Right ventricle myocardium inferior (tissue), 1 donor: ENCODE results near the gene HMX1. TPM values are rescaled to one million over a fixed set of nuclear protein-coding genes. Genes with fewer than 3 reads are reported as not detected.

ENCODE experiments used
- ATAC-seq: fragments of 200-7000 bp; cut with Tn5 transposase; one replicate; pipeline ENCODE4 v1.9.1; 2020; ENCODE audit warnings: mild to moderate bottlenecking, moderate library complexity
- DNase-seq: peaks from one replicate; pipeline ENCODE4 v3.0.0; 2021; ENCODE audit errors: missing footprints
- intact Hi-C: fragments of 100-400 bp; cut with DNase I; formaldehyde crosslinking; loops from one replicate; pipeline ENCODE4 v1.11.0; 2022
- total RNA-seq: library from RNA; stranded (reverse); fragmentation: NEBNext Ultra II Directional; extraction: Animal tissue kit (Norgen Biotek cat#: 25700); gene quantifications from one replicate; pipeline ENCODE4 v1.2.1, GENCODE V29; 2021
- donor health status: DM: no; HTN: yes; CAD: no; lungs with severe emphysema.

The HMX1 gene
- total RNA-seq, 1 donor from 2014 or later = not detected

GRCh38 chr4:8896071-8896470 is 24.4 kb upstream of the HMX1 start:
- intact Hi-C loops = no loop called here
- DNase-seq (no peak), ATAC-seq (no peak)

GRCh38 chr4:8895295-8895694 is 23.7 kb upstream of the HMX1 start:
- ATAC-seq = no peak

GRCh38 chr4:8894424-8894816 is 22.8 kb upstream of the HMX1 start:
- DNase-seq (no peak), ATAC-seq (no peak)
- intact Hi-C loops = no loop called here

More at GRCh38 chr4:8895295-8895694, 23.7 kb upstream of the HMX1 start:
- intact Hi-C loops = no loop called here
- no peak for DNase-seq

- intact Hi-C loops = no loop called here
- DNase-seq (no peak), ATAC-seq (no peak)
These were observed 22.2 kb upstream of the HMX1 start for GRCh38 chr4:8893624-8894423.

- ATAC-seq = no peak
- intact Hi-C loops = no loop called here
- DNase-seq = no peak
These were observed 21.6 kb upstream of the HMX1 start for GRCh38 chr4:8893227-8893623.

- no peak for DNase-seq
- intact Hi-C loops = no loop called here
- ATAC-seq = no peak
These were observed 21.1 kb upstream of the HMX1 start for GRCh38 chr4:8892556-8893226.

GRCh38 chr4:8891646-8892555 is 20.3 kb upstream of the HMX1 start:
- intact Hi-C loops = no loop called here
- ATAC-seq = no peak
- no peak for DNase-seq

GRCh38 chr4:8891255-8891645 is 19.6 kb upstream of the HMX1 start:
- no peak for ATAC-seq
- DNase-seq = no peak
- intact Hi-C loops = no loop called here

GRCh38 chr4:8888856-8889255 is 17.2 kb upstream of the HMX1 start:
- ATAC-seq (no peak), DNase-seq (no peak)
- intact Hi-C loops = no loop called here

GRCh38 chr4:8886612-8887406 is 15.2 kb upstream of the HMX1 start:
- ATAC-seq = no peak
- intact Hi-C loops = no loop called here
- DNase-seq = no peak

- DNase-seq (no peak), ATAC-seq (no peak)
- intact Hi-C loops = no loop called here
These were observed 10.6 kb upstream of the HMX1 start for GRCh38 chr4:8882239-8882638.

GRCh38 chr4:8880851-8881250 is 9.2 kb upstream of the HMX1 start:
- DNase-seq (no peak), ATAC-seq (no peak)
- intact Hi-C loops = no loop called here

GRCh38 chr4:8879574-8879973 is 7.9 kb upstream of the HMX1 start:
- ATAC-seq (no peak), DNase-seq (no peak)
- intact Hi-C loops = no loop called here

- ATAC-seq (no peak), DNase-seq (no peak)
- intact Hi-C loops = no loop called here
These were observed 6.8 kb upstream of the HMX1 start for GRCh38 chr4:8878421-8878820.

- ATAC-seq (no peak), DNase-seq (no peak)
- intact Hi-C loops = no loop called here
These were observed 6.1 kb upstream of the HMX1 start for GRCh38 chr4:8877780-8878040.

GRCh38 chr4:8876982-8877779 is 5.5 kb upstream of the HMX1 start:
- DNase-seq = no peak
- ATAC-seq = no peak
- intact Hi-C loops = no loop called here

GRCh38 chr4:8874896-8875680 is 3.4 kb upstream of the HMX1 start:
- ATAC-seq = no peak
- DNase-seq = no peak
- intact Hi-C loops = no loop called here
